Pulmonary artery endothelial cell (primary cell): ENCODE results near the gene FASTKD3. TPM values are rescaled to one million over a fixed set of nuclear protein-coding genes. Genes with fewer than 3 reads are reported as not detected.

ENCODE experiments used
- DNase-seq: peaks from one replicate; pipeline ENCODE4 v3.0.0-alpha.2; 2011; ENCODE audit warnings: low read depth, low spot score
- total RNA-seq: library from RNA; depleted of rRNA; stranded (reverse); fragments of >200 nt; gene quantifications from 2 replicates; pipeline ENCODE4 v1.2.3, GENCODE V29; 2014

Gene FASTKD3
- total RNA-seq, 1 donor from 2014 or later, result 12.7 TPM

- no peak for DNase-seq
Measured at GRCh38 chr5:7849681-7850394, 19.0 kb downstream of the FASTKD3 start.

GRCh38 chr5:7848296-7848695 lies 20.5 kb downstream of the FASTKD3 start:
- no peak for DNase-seq

GRCh38 chr5:7846327-7846726 lies 22.5 kb downstream of the FASTKD3 start:
- DNase-seq, result no peak

GRCh38 chr5:7845557-7845956 lies 23.3 kb downstream of the FASTKD3 start:
- DNase-seq, result no peak

- no peak for DNase-seq
Measured at GRCh38 chr5:7844901-7845300, 23.9 kb downstream of the FASTKD3 start.

GRCh38 chr5:7842531-7842930 lies 26.3 kb downstream of the FASTKD3 start:
- DNase-seq, result no peak

- no peak for DNase-seq
Measured at GRCh38 chr5:7837403-7837802, 31.4 kb downstream of the FASTKD3 start.

- no peak for DNase-seq
Measured at GRCh38 chr5:7834982-7835381, 33.8 kb downstream of the FASTKD3 start.

- DNase-seq, result no peak
Measured at GRCh38 chr5:7828269-7828668, 40.6 kb downstream of the FASTKD3 start.

- no peak for DNase-seq
Measured at GRCh38 chr5:7827610-7828009, 41.2 kb downstream of the FASTKD3 start.

- DNase-seq, result no peak
Measured at GRCh38 chr5:7825630-7826029, 43.2 kb downstream of the FASTKD3 start.

GRCh38 chr5:7824995-7825394 lies 43.8 kb downstream of the FASTKD3 start:
- no peak for DNase-seq

- DNase-seq, result no peak
Measured at GRCh38 chr5:7823594-7823993, 45.2 kb downstream of the FASTKD3 start.

- DNase-seq, result no peak
Measured at GRCh38 chr5:7822449-7822848, 46.4 kb downstream of the FASTKD3 start.

- DNase-seq, result no peak
Measured at GRCh38 chr5:7816535-7816901, 52.3 kb downstream of the FASTKD3 start.

- peak; percentile 7 for DNase-seq
Measured at GRCh38 chr5:7815892-7816534, 52.8 kb downstream of the FASTKD3 start.

GRCh38 chr5:7814816-7815215 lies 54.0 kb downstream of the FASTKD3 start:
- DNase-seq, result no peak

- DNase-seq, result no peak
Measured at GRCh38 chr5:7813576-7813975, 55.3 kb downstream of the FASTKD3 start.

GRCh38 chr5:7813007-7813406 lies 55.8 kb downstream of the FASTKD3 start:
- DNase-seq, result no peak

- DNase-seq, result no peak
Measured at GRCh38 chr5:7811715-7812114, 57.1 kb downstream of the FASTKD3 start.
